Measurements from ENCODE around the gene KRT10. TPM values are rescaled to one million over a fixed set of nuclear protein-coding genes. Genes with fewer than 3 reads are reported as not detected.
A peak's percentile ranks its signal among the peaks of the same experiment; 100 is the strongest.

KRT10 gene
- polyA plus RNA-seq, 2 of the 4 experiments (the other 2 are of a cell fraction), result 59.8 to 96.2 TPM

- ATAC-seq (no peak), DNase-seq (ENCODE audit: low read depth in 1 of 2, low spot score in 1 of 2) (no peak), FAIRE-seq (no peak)
- Histone ChIP-seq H3K4me2 (no peak overlapping the region), H3K27ac (no peak overlapping the region), H3K4me3 (no peak overlapping the region), H3K4me1 (no peaks in the 10 kb centered on the region), H3K9me3 (no peaks in the 10 kb centered on the region)
- ChIA-PET CTCF (interaction anchor here (0.7 to 2.2 kb wide), 16 partner anchors 13 to 794 kb away, joined by 3 to 10 read pairs (median 3); partner anchors contain the start of gene KRT20), POLR2A (interaction anchor here (0.6 to 1.0 kb wide), 2 partner anchors 818 to 1537 kb away, joined by 3 read pairs; partner anchors contain the start of gene EIF1)
- no peak for TF ChIP-seq RFX5 (IDR thresholded peaks at IDR 0.05)
- WGBS (ENCODE audit: missing lambda C conversion rate), result 93% methylated on average over 7 of the region's 7 CpGs
These were observed 48.9 kb upstream of the KRT10 start for GRCh38 chr17:40871316-40871715.

GRCh38 chr17:40870136-40870535 is 47.7 kb upstream of the KRT10 start:
- POLR2A ChIA-PET, result no interaction called here
- Histone ChIP-seq H3K27ac (no peak overlapping the region), H3K4me3 (no peak overlapping the region), H3K4me1 (no peaks in the 10 kb centered on the region), H3K4me2 (no peak overlapping the region), H3K9me3 (no peaks in the 10 kb centered on the region)
- FAIRE-seq (no peak), DNase-seq (ENCODE audit: low read depth in 1 of 2, low spot score in 1 of 2) (no peak), ATAC-seq (no peak)
- CTCF ChIA-PET, result interaction anchor here (0.9 to 1.3 kb wide), 3 partner anchors 13 to 778 kb away, joined by 3 to 5 read pairs (median 3); no protein-coding TSS in a partner anchor
- WGBS (ENCODE audit: missing lambda C conversion rate), result 74% methylated on average over 4 of the region's 4 CpGs
- no peak for TF ChIP-seq ZFP36 (IDR thresholded peaks at IDR 0.05; ENCODE audit: borderline replicate concordance, partially characterized antibody)
- TF ChIP-seq FOSB (CRISPR knock-in tag; IDR thresholded peaks at IDR 0.05), result no peak
- no peak for TF ChIP-seq NPAS2 (CRISPR knock-in tag; IDR thresholded peaks at IDR 0.05; ENCODE audit: borderline replicate concordance)
- TF ChIP-seq POLR2AphosphoS2 (conservative IDR thresholded peaks at IDR 0.05; ENCODE audit: low read length), result no peak
- TF ChIP-seq CHD4 (IDR thresholded peaks at IDR 0.05; ENCODE audit: borderline replicate concordance), result no peak
- no peak for TF ChIP-seq HOXB13 (CRISPR knock-in tag; IDR thresholded peaks at IDR 0.05; ENCODE audit: low read depth)
- no peak for TF ChIP-seq FOXS1 (CRISPR knock-in tag; IDR thresholded peaks at IDR 0.05)
- no peak for TF ChIP-seq TP53 (CRISPR knock-in tag; IDR thresholded peaks at IDR 0.05)

GRCh38 chr17:40866838-40867237 is 44.4 kb upstream of the KRT10 start, which contains the start of gene KRT12:
Gene KRT12 (minus strand): TSS chr17:40867223. CDS start chr17:40867186, 37 bp downstream.
- POLR2A ChIA-PET, result interaction anchor here (1.4 kb wide), 1 partner anchor 821 kb away, joined by 4 read pairs; no protein-coding TSS in a partner anchor
- Histone ChIP-seq H3K4me3 (no peak within 1 kb of the TSS), H3K9me3 (no peaks in the 10 kb centered on the region), H3K4me1 (no peaks in the 10 kb centered on the region), H3K4me2 (no peak within 1 kb of the TSS), H3K27ac (peak within 1 kb of the TSS in 1 of 2 experiments; percentile 15; a peak in 1 of 6 replicates)
- CTCF ChIA-PET, result interaction anchor here (0.9 to 4.0 kb wide), 10 partner anchors 9 to 799 kb away, joined by 3 to 26 read pairs (median 5); partner anchors contain the start of gene KRT20
- FAIRE-seq (no peak), ATAC-seq (no peak), DNase-seq (ENCODE audit: low read depth in 1 of 2, low spot score in 1 of 2) (no peak)
- TF ChIP-seq RNF2 (IDR thresholded peaks at IDR 0.05; ENCODE audit: borderline replicate concordance, low read depth), result no peak
- 93% methylated on average over 8 of the region's 8 CpGs for WGBS (ENCODE audit: missing lambda C conversion rate)

GRCh38 chr17:40864661-40865390 is 42.4 kb upstream of the KRT10 start:
- no peak for DNase-seq (ENCODE audit: low read depth in 1 of 2, low spot score in 1 of 2)
- TF ChIP-seq JUNB (IDR thresholded peaks at IDR 0.05) (no peak), ATOH8 (CRISPR knock-in tag; IDR thresholded peaks at IDR 0.05; ENCODE audit: low read depth) (no peak), EP300 (IDR thresholded peaks at IDR 0.05) (no peak), ZFP36 (IDR thresholded peaks at IDR 0.05; ENCODE audit: borderline replicate concordance, partially characterized antibody) (no peak), MYC (IDR thresholded peaks at IDR 0.05; ENCODE audit: borderline replicate concordance, low read length) (no peak), GATA3 (IDR thresholded peaks at IDR 0.05; ENCODE audit: borderline replicate concordance) (no peak), HOXB5 (CRISPR knock-in tag; IDR thresholded peaks at IDR 0.05) (no peak), CHD4 (IDR thresholded peaks at IDR 0.05; ENCODE audit: borderline replicate concordance) (no peak), ZSCAN20 (CRISPR knock-in tag; IDR thresholded peaks at IDR 0.05) (no peak), SMC3 (IDR thresholded peaks at IDR 0.05) (no peak), NFE2L2 (conservative IDR thresholded peaks at IDR 0.05; ENCODE audit: low read length) (no peak)
- 89% methylated on average over 14 of the region's 14 CpGs for WGBS (ENCODE audit: missing lambda C conversion rate)
- ATAC-seq, result no peak
- Histone ChIP-seq H3K4me2 (no peak overlapping the region), H3K27ac (peak overlapping the region in 1 of 2 experiments; percentile 14; a peak in 1 of 6 replicates), H3K9me3 (no peaks in the 10 kb centered on the region), H3K4me1 (peaks cover 4% of the 10 kb centered on the region; the same call in 2 of the 3 replicates), H3K4me3 (no peak overlapping the region)
- peak; percentile 28 for FAIRE-seq
- ChIA-PET CTCF (interaction anchor here (1.3 to 21.2 kb wide), 8 partner anchors 7 to 798 kb away, joined by 3 to 418 read pairs (median 12); partner anchors contain the start of gene KRT20), POLR2A (no interaction called here)
